ENCODE results near the gene TMEM33. TPM values are rescaled to one million over a fixed set of nuclear protein-coding genes. Genes with fewer than 3 reads are reported as not detected.

The TMEM33 gene
- total and polyA plus RNA-seq, 3 donors from 2014 or later = 26.6 to 47.0 (median 42.1) TPM

GRCh38 chr4:41998019-41998418 is 62.8 kb downstream of the TMEM33 start:
- no peak for TF ChIP-seq CTCF (IDR thresholded peaks at IDR 0.05)
- TF ChIP-seq POLR2A (IDR thresholded peaks at IDR 0.05) = no peak
- WGBS, 2 donors = 91 to 97% methylated on average over 3 of the region's 3 CpGs
- Histone ChIP-seq H3K27me3 (no peaks in the 10 kb centered on the region), H3K36me3 (ENCODE audit: low read depth, missing control alignments) (no peaks in the 10 kb centered on the region), H3K27ac (no peak overlapping the region), H3K9me3 (no peaks in the 10 kb centered on the region), H3K4me3 (no peak overlapping the region), H3K4me1 (no peaks in the 10 kb centered on the region)
- intact Hi-C loops (cut with DNase I; ENCODE audit: low total_unique reads) = no loop called here
- DNase-seq = no peak

GRCh38 chr4:41999321-41999720 is 64.1 kb downstream of the TMEM33 start:
- TF ChIP-seq CTCF (IDR thresholded peaks at IDR 0.05) (no peak), POLR2A (IDR thresholded peaks at IDR 0.05) (no peak)
- H3K9me3 ChIP-seq = no peaks in the 10 kb centered on the region
- intact Hi-C loops (cut with DNase I; ENCODE audit: low total_unique reads) = no loop called here

GRCh38 chr4:42008011-42008786 is 73.0 kb downstream of the TMEM33 start:
- 95 to 96% methylated on average over 3 of the region's 3 CpGs for WGBS, 2 donors
- no peaks in the 10 kb centered on the region for H3K36me3 ChIP-seq (ENCODE audit: low read depth, missing control alignments)
- H3K9me3 ChIP-seq = no peaks in the 10 kb centered on the region
- H3K4me3 ChIP-seq = no peak overlapping the region
- H3K27me3 ChIP-seq = no peaks in the 10 kb centered on the region
- H3K4me1 ChIP-seq = no peaks in the 10 kb centered on the region
- intact Hi-C loops (cut with DNase I; ENCODE audit: low total_unique reads) = no loop called here
- DNase-seq = no peak
- TF ChIP-seq POLR2A (IDR thresholded peaks at IDR 0.05) (no peak), CTCF (IDR thresholded peaks at IDR 0.05) (no peak)
- no peak overlapping the region for H3K27ac ChIP-seq

More at GRCh38 chr4:41999321-41999720, 64.1 kb downstream of the TMEM33 start:
- no peak overlapping the region for H3K27ac ChIP-seq
- H3K4me3 ChIP-seq = no peak overlapping the region
- no peaks in the 10 kb centered on the region for H3K36me3 ChIP-seq (ENCODE audit: low read depth, missing control alignments)
- H3K27me3 ChIP-seq = no peaks in the 10 kb centered on the region
- no peak for DNase-seq
- H3K4me1 ChIP-seq = no peaks in the 10 kb centered on the region

Small RNAs within 50 kb of the gene (small RNA-seq; reads per million reads assigned to genes)
- 0 reads per million in 2 donors for gene AC108210.2

Other genes with a start within 250 kb of the TMEM33 start
- gene PHOX2B, start 186.7 kb upstream of the TMEM33 start, total RNA-seq = under 1 TPM in 1 of 2 donors, not detected in 1; 0.16 TPM
- gene PHOX2B, start 186.7 kb upstream of the TMEM33 start, polyA plus RNA-seq (ENCODE audit: insufficient read depth, low read depth, low replicate concordance) = 0.20 TPM
- gene DCAF4L1, start 46.3 kb downstream of the TMEM33 start, total RNA-seq = 10 to 100 TPM; 57.9 to 65.3 TPM
- gene DCAF4L1, start 46.3 kb downstream of the TMEM33 start, polyA plus RNA-seq (ENCODE audit: insufficient read depth, low read depth, low replicate concordance) = 33.6 TPM
- 10 to 100 TPM; 52.0 to 54.3 TPM for gene SLC30A9, start 55.1 kb downstream of the TMEM33 start, total RNA-seq
- 29.7 TPM for gene SLC30A9, start 55.1 kb downstream of the TMEM33 start, polyA plus RNA-seq (ENCODE audit: insufficient read depth, low read depth, low replicate concordance)
- gene BEND4, start 217.2 kb downstream of the TMEM33 start, total RNA-seq = 10 to 100 TPM; 35.7 to 43.7 TPM
- 16.0 TPM for gene BEND4, start 217.2 kb downstream of the TMEM33 start, polyA plus RNA-seq (ENCODE audit: insufficient read depth, low read depth, low replicate concordance)